Muscle of arm (tissue), 14 donors: ENCODE measurements around the gene SLC4A3. TPM values are rescaled to one million over a fixed set of nuclear protein-coding genes. Genes with fewer than 3 reads are reported as not detected.

ENCODE experiments used
- DNase-seq: peaks from one replicate; pipeline ENCODE4 v3.0.0-alpha.2; 2013
- long read RNA-seq, 11 donors: transcript quantifications; one replicate each; lab custom pipeline, GENCODE V29; 2026
- polyA plus RNA-seq, 12 donors: library from polyadenylated mRNA; unstranded; fragments of 120-200 nt; gene quantifications; one replicate each; pipeline ENCODE4 v1.2.1, GENCODE V29; 2013; ENCODE audit not compliant: insufficient read length in 12 of 12

The SLC4A3 gene, protein sequence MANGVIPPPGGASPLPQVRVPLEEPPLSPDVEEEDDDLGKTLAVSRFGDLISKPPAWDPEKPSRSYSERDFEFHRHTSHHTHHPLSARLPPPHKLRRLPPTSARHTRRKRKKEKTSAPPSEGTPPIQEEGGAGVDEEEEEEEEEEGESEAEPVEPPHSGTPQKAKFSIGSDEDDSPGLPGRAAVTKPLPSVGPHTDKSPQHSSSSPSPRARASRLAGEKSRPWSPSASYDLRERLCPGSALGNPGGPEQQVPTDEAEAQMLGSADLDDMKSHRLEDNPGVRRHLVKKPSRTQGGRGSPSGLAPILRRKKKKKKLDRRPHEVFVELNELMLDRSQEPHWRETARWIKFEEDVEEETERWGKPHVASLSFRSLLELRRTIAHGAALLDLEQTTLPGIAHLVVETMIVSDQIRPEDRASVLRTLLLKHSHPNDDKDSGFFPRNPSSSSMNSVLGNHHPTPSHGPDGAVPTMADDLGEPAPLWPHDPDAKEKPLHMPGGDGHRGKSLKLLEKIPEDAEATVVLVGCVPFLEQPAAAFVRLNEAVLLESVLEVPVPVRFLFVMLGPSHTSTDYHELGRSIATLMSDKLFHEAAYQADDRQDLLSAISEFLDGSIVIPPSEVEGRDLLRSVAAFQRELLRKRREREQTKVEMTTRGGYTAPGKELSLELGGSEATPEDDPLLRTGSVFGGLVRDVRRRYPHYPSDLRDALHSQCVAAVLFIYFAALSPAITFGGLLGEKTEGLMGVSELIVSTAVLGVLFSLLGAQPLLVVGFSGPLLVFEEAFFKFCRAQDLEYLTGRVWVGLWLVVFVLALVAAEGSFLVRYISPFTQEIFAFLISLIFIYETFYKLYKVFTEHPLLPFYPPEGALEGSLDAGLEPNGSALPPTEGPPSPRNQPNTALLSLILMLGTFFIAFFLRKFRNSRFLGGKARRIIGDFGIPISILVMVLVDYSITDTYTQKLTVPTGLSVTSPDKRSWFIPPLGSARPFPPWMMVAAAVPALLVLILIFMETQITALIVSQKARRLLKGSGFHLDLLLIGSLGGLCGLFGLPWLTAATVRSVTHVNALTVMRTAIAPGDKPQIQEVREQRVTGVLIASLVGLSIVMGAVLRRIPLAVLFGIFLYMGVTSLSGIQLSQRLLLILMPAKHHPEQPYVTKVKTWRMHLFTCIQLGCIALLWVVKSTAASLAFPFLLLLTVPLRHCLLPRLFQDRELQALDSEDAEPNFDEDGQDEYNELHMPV
- polyA plus RNA-seq: 10 to 100 TPM in 4 of 12 donors, 1 to 10 TPM in 7, not detected in 1; 4.2 to 15.2 (median 7.8) TPM
- long read RNA-seq, donor 1: 0 reads
- long read RNA-seq, donor 2: 0 reads
- long read RNA-seq, donor 3: 0 reads
- long read RNA-seq, donor 4: 0 reads
- long read RNA-seq, donor 5: 0 reads
- long read RNA-seq, donor 6: 0 reads
- long read RNA-seq, donor 7: 0 reads
- long read RNA-seq, donor 8: 0 reads
- long read RNA-seq, donor 9: 0 reads
- long read RNA-seq, donor 10: 0 reads
- long read RNA-seq, donor 11: 0 reads

DNA sequence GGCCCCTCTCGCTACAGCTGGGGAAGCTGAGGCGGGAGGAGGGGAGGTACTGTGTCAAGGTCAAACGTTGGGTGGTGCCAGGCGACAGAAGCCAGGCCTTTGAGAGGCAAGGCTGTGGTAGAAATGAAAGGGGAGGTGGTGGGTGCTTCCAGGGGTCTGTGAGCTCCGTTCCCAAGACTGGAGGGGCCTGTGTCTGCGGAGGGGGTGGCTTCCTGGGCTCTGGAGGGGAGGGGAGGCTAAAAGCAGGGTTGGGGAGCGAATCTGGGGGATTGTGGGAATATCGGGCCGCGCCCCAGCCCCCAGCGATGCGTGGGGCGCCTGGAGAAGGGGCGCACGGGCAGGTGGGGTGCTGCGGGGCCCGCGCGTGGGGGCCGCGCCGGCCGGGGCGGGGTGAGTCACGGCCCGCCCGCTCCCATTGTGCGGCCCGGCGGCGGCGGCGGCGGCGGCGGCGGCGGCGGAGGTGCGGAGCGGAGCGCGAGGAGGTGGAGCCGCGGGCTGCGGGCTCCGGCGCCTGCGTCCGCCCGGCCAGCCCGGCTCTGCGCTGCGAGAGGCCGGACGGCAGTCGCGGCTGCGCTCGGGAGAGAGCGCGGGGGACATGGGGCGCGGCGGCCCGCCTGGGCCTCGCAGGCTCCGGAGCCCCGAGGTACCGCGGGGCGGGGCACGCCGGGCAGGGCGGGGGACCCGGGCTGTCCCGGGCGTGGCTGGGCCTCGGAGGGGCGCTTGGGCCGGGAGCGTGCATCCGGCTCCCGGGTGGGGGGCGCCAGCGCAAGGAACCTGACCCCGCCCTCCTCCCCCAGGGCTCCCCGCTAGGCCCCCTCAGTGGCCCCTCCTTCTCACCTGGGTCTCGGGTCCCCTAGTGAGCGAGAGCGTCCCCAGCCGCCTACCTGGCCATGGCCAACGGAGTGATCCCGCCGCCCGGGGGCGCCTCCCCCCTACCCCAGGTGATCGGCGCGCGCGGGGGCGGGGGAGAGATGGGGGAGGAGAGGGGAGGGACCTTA, at the start of gene SLC4A3:
SLC4A3 (plus strand) TSS at position 528 of the 998 bp plus-strand sequence; CDS start at position 891, 363 bp downstream.
- DNase-seq: no peak

DNA sequence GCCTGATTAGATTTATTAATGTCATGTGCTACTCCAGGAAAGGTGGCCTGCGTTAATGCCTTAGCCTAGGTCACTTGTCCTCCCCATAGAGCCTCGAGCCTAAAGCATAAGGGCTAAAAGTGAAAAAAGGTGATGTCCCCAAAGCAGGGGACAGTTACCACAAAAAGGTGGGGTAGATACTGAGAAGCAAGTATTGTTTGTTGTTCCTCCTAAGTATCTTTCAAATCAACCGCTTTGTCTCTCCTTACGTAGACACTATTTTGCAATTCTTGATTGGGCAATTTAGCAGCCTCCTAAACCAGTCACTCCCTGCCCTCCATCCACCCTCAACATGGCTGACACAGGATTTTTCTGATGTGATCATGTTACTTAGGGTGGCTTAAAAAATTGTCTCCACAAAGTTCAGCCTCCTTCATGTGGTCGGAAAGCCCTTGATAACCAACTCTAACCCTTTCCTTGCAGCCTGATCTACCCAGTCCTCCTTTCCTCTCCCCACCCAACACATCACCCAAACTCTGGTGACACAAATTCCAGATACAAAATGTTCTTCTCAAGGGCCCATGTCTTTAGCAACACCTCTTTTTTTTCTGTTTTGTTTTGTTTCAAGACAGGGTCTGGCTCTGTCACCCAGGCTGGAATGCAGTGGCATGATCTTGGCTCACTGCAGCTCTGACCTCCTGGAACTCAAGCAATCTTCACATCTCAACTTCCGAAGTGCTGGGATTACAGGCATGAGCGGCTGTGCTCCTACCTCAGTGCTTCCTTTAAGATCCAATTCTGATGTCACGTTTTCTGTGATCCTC, 48.4 kb upstream of the SLC4A3 start:
- DNase-seq: no peak

DNA sequence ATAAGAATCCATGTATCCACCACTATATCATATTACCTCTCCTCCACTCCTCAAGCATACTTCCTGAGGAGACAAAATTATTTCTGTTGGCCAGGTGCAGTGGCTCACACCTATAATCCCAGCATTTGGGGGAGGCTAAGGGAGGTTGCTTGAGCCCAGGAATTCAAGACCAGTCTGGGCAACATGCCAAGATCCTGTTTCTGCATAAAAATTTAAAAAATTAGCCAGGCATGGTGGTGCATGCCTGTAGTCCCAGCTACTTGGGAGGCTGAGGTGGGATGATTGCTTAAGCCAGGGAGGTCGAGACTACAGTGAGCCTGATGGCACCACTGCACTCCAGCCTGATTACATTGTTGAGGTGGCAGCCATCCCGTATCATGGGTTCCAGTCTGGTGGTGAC, 46.1 kb upstream of the SLC4A3 start:
- no peak for DNase-seq

DNA sequence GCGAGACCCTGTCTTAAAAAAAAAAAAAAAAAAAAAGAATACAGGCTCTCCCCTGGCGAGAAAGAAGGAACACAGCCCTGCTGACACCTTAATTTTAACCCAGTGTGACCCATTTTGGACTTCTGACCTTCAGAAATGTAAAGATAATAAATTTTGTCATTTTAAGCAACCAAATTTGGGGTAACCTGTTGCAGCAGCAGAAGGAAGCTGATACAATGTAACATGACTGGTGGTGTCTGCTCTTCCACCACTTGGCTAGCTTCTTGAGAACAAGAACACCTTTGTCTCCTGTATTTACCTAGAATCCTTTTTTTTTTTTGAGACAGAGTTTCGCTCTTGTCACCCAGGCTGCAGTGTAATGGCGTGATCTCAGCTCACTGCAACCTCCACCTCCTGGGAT, 36.3 kb upstream of the SLC4A3 start:
- no peak for DNase-seq

DNA sequence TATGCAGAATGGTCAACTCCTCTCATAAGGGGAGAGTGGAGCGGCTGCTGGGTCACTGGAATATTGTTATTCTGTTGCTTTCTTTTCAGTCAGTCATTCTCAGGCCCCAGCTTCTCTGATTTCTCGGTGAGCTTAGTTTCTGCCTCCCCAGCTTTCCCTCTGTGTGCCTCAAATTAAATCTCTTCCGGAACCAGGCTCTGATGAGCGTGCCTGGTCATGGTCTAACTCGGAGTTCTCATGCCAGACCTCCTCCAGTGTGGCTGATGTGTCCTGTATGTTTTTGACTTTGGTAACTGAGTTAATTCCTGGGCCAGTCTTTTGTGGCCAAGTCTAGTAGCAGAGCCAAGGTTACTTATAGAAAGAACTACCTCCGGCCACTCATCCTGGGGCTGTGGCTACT, 34.7 kb upstream of the SLC4A3 start:
- DNase-seq: no peak

DNA sequence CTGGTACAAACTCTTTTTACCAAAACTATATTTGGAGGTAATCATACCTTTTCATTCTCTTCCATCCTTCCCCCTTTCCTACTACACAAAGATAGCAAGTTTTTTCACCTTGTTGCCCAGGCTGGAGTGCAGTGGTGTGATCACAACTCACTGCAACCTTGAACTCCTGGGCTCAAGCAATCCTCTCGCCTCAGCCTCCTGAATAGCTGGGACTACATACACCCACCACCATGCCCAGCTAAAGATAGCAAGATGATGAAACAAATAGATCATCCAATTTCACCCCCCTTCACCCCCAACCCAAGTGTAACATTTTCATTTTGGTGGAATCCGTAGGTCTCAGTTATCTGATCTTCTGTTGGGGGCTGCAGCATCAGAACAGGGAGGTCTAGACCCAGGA, 34.3 kb upstream of the SLC4A3 start:
- DNase-seq: no peak

DNA sequence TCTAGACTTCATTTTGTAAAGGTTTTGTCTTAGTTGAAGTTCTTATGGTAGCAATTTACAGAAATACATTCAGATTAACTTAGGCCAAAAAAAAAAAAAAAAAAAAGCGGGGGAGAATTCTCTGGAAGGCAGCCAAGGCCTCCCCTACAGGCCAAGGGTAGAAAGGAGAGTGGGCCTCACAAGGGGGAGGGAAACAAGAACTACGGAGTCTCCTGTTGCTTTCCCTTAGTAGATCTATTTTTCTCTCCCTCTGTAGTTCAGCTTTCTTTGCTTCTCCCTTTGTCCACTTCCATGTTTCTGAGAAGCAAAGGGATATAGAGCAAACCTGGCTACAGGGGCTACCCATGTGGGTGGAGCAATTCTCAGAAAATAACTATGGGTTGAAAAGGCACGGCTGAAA, 32.2 kb upstream of the SLC4A3 start:
- DNase-seq: peak; percentile 74

DNA sequence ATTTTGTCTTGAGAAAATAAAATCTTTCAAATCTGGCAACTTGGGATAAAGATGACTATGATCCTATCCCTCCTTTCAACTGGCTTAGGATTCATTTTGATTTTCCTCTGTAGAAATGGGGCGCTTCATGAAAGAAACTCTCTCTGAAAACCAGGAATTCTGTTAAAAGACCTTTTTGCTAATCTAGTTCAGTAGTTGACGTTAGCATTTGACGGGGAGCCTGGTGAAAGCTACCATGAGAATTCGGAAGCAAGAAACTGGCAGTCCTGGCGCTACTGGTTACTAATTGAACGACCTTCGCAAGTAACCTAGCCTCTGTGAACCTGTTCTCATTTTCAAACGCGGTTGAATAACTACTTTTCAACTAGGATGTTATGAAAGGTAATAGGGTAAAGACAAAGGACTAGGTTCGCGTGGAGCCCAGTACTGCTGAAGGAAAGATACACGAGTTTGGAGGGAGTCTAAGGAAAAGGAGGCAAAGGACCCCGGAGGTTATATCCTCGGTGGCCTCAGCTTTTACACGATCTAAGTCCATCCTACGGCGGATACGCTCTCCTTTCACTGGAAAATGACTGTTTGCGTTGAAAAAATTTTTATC, 30.4 kb upstream of the SLC4A3 start:
- DNase-seq: peak; percentile 26

DNA sequence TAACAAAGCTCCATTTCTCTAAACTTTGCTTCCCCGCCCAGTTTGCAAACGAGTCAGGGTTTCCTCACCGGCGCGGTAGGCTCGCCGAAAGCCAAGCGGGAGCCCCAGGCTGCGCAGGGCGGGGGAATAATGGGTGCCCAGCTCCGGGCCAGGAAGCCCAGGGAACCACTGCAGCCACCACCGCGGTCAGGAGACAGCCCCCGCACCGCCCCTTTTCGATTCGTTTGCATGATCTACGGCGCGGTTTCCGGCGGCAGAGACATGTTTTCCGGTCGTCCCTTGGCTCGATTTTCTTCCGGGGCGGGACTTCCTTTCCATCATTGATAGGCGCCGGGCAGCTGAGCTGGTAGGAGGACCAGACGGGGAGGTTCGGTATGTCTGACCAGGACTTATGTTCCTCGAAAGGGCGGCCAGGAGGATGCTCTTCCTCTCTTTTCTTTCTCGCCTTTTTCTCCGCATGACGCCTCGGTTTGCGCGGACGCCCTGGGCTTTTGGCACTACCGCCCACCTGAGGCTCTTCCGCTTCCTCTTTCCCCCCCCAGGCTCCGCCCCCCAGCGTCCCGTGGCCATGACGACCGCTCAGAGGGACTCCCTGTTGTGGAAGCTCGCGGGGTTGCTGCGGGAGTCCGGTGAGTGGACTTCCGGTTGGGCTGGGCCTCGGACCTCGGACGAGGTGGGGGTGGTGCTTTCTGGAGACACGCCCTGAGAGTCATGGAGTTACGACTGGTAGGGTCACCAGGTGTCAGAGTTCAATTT, 29.7 kb upstream of the SLC4A3 start, which contains the start of gene STK11IP:
STK11IP (plus strand) TSS at position 306 of the 756 bp plus-strand sequence; CDS start at position 569, 263 bp downstream.
- DNase-seq: peak; percentile 98

DNA sequence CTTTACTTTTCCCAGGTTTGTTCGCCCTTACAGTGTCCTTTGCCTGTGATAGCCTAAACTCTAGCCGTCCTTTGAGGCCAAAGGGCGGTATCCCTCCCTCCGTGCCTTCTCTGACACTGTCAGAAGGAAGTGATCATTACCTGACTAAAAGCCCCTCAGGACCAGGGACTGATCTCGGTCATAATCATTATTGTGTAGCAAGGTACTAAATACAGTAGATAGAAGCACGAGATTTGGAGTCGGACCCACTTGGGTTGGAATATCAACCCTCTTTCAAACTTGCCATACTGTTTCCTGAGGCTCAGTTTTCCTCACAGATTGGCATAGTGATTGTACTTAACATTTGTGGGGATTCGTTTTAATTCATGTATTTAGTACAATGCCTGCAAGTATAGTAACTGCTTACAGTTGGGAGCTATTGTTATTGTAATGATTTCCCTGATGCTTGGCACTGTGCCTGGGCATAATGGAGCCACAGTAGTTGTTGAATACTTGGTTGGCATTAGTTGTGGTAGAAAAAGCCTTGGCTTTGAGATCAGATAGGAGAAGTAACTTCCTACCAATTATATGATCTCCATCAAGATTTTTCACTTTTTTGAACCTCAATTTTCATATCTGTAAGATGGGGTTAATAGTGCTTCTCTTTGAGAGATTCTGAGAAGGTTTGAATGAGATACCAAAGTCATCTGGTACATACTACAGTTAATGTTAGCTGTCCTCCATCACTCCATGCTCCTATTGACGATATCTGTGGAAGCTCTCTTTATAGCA, 28.9 kb upstream of the SLC4A3 start:
- DNase-seq: no peak

DNA sequence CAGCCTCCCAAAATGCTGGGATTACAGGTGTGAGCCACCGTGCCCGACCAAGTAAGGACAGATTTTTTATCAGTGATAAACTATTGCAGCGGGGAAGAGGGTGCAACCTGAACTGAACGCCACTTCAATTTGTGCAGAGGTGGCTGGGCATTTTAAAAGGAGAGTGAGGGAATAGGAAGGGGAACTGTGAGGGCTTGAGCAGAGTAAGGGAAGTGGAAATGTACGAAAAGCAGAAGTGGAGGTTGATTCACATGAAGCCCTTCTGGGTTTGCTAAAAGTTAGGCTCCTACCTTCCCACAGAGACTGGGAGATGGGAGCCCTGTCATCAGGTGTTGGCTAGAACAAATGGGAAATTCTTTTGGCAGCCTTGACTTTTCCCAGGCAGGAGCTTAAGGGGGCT, 23.7 kb upstream of the SLC4A3 start:
- no peak for DNase-seq

DNA sequence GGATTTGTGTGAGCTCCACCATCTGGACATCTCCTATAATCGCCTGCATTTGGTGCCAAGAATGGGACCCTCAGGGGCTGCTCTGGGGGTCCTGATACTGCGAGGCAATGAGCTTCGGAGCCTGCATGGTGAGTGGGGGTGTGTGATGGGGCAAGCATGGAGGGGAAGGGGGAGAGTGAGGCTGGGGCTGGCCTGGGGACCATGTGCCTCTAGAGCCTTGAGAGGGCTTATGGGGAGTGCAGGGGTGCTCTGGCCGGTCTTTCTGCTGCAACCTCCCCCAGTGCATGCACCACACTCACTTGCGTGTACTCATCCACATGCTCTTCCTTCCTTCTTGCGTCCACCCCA, 21.8 kb upstream of the SLC4A3 start:
- DNase-seq: no peak

DNA sequence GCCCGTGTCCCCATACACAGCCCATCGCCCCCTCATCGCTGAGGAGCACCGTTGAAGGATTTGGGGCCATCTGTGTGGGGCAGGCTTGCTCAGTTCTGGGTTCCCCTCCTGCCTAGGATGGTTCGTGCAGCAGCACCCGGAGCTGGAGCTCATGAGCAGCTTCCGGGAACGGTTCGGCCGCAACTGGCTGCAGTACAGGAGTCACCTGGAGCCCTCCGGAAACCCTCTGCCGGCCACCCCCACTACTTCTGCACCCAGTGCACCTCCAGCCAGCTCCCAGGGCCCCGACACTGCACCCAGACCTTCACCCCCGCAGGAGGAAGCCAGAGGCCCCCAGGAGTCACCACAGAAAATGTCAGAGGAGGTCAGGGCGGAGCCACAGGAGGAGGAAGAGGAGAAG, 19.5 kb upstream of the SLC4A3 start:
- no peak for DNase-seq

DNA sequence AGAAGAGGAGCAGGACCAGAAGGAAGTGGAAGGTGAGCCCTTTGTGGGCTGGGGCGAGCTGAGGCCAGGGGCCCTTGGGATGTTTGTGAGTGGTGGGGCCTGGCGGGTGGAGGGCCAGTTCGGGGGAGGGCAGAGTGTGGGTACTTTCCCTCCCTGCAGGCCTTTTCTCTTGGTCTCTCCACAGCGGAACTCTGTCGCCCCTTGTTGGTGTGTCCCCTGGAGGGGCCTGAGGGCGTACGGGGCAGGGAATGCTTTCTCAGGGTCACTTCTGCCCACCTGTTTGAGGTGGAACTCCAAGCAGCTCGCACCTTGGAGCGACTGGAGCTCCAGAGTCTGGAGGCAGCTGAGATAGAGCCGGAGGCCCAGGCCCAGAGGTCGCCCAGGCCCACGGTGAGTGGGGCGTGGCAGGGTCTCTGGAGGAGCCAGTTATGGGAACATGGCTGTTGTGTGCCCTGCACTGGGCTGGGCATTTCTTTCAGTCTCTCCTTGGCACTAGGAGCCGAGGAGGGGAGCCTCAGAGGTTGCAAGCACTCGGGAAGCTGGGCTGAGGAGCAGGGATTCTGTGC, 18.9 kb upstream of the SLC4A3 start:
- DNase-seq: no peak

DNA sequence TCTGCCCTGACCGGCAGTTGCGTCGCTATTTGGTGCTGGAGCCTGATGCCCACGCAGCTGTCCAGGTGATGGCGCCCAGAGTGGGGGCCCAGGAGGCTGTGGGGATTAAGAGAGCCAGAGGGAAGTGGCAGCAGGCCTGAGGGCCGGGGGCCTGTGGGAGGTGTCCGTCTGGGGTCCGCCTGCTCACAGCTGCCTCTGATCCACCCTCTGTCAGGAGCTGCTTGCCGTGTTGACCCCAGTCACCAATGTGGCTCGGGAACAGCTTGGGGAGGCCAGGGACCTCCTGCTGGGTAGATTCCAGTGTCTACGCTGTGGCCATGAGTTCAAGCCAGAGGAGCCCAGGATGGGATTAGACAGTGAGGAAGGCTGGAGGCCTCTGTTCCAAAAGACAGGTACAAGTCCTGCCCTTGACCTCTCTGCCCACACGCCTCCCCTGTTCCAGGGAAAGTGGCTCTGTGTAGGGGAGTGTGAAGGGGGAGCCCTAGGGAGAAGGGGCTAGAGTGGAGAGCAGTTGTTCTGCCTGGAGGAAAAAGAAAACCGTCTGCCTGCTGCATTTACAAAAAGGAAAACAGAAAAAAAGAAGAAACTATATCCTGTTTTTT, 18.2 kb upstream of the SLC4A3 start:
- no peak for DNase-seq

DNA sequence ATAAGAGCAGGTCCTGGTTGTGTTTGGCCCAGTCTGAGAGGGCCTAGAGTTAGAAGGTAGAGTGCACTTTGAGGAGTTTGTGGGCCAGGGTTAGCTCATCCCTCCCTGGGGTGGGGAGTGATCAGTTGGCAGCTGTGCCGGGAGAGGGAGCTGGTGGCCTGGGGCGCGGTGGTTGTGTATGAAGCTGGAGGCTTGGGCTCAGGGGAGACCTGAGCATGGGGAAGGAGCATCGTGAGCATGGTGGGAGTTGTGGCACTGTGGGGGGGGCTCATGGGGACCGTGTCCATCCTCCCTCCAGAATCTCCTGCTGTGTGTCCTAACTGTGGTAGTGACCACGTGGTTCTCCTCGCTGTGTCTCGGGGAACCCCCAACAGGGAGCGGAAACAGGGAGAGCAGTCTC, 16.1 kb upstream of the SLC4A3 start:
- DNase-seq: no peak
